Measurements from ENCODE around the gene CAMKK1. TPM values are rescaled to one million over a fixed set of nuclear protein-coding genes. Genes with fewer than 3 reads are reported as not detected.

The CAMKK1 gene
- total and polyA plus RNA-seq, 9 of the 15 experiments (the other 6 are each of a cell fraction or from before 2014, with no cell fraction given) = 0.34 to 7.5 (median 4.9) TPM

DNA sequence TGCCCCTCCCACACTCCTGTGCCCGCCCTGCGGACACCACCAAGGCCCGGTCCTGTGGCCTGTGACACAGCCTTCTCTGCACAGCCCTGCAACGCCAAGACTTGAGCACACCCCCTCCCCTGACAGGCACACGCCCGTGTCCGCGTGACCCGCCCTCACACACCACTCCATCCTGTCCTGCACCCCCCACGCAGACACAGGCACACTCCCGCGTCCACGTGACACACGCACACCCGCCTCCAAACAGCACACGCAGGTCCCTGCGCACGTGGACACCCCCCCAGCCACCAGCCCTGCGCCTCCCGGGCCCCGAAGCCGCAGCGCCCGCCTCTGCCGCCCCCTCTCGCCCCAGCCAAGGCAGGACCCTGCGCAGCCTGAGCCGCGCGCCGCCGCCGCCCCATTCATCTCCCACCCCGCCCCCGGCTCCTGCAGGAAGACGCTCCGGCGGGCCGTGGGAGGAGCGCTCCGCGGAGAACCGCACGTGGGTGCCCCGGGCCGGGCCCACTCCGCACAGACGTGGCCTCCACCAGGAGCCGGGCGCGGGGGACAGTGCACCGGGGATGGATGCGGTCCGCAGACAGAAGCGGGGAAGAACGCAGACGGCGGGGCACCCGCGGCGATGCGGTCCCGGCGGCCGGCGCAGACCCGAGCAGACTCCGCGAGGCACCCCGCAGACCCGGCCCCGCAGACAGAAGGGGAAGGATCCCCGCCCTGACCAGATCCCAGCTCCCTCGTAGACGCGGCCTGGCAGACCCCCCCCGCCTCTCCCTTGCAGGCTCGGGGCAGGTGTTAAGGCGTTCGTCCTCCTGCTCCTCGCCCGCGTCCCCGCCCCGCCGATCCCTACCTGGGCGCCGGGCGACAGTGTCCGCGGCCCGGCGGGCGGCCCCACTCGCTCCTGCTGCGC, 506 bp downstream of the CAMKK1 start:
- H3K4me2 ChIP-seq (ENCODE audit: insufficient read depth, low read length) = peak overlapping the region; percentile 78
- H2AFZ ChIP-seq (ENCODE audit: low read depth, low read length) = peak overlapping the region; percentile 63
- peak overlapping the region; percentile 46 to 90; a peak in 3 of 4 replicates for H3K9ac ChIP-seq (ENCODE audit: insufficient read depth in 1 of 2, low read depth in 2 of 2, low read length in 2 of 2)
- in situ Hi-C loops (cut with MboI) = no loop called here
- DNase-seq (ENCODE audit: extremely low read depth in 1 of 4, low spot score in 3 of 4) (peak; percentile 46 to 66 (median 63)), FAIRE-seq (no peak), ATAC-seq (peak; percentile 43)
- peaks cover 33 to 70% of the 10 kb centered on the region in 2 experiments for H3K4me1 ChIP-seq (replicated peaks in 1 of 2; ENCODE audit: control insufficient read depth in 2 of 2, insufficient read depth in 2 of 2, low read length in 2 of 2)
- H3K4me3 ChIP-seq = peak overlapping the region; percentile 61
- H3K27ac ChIP-seq (ENCODE audit: extremely low read depth, low read depth, low read length) = peak overlapping the region; percentile 48; the same call in 1 of the 3 replicates
- H3K9me3 ChIP-seq (replicated peaks; ENCODE audit: control insufficient read depth, insufficient read depth, low read depth, low read length) = no peaks in the 10 kb centered on the region
- H3K27me3 ChIP-seq (ENCODE audit: control insufficient read depth in 2 of 2, insufficient read depth in 2 of 2, low read length in 2 of 2) = no peaks in the 10 kb centered on the region
- peaks cover 33% of the 10 kb centered on the region for H3K79me2 ChIP-seq (ENCODE audit: control insufficient read depth, insufficient read depth, low read length)
- H3K9me1 ChIP-seq (ENCODE audit: control insufficient read depth, insufficient read depth, low read length) = no peaks in the 10 kb centered on the region
- under 1% methylated on average over 36 of the region's 96 CpGs for WGBS (ENCODE audit: insufficient coverage, low coverage, missing lambda C conversion rate)
- no peaks in the 10 kb centered on the region for H4K20me1 ChIP-seq (replicated peaks; ENCODE audit: control insufficient read depth, insufficient read depth, low read length)
- H3K36me3 ChIP-seq (ENCODE audit: control insufficient read depth, insufficient read depth, low read length) = no peaks in the 10 kb centered on the region
- BruUV-seq (replicated peaks) = no TSS peak
- ChIA-PET POLR2A (interaction anchor here (0.7 to 2.5 kb wide), 2 partner anchors 22 to 229 kb away, joined by 3 to 9 read pairs; no protein-coding TSS in a partner anchor), CTCF (ENCODE audit: low intra/inter-chr PET ratio) (interaction anchor here (0.7 kb wide), 1 partner anchor 115 kb away, joined by 3 read pairs; no protein-coding TSS in a partner anchor)
- intact Hi-C loops (cut with micrococcal nuclease) = no loop called here
- TF ChIP-seq HCFC1 (IDR thresholded peaks at IDR 0.05; ENCODE audit: low read depth, low read length) = no peak
- no peak for TF ChIP-seq CREB1 (IDR thresholded peaks at IDR 0.05)
- peak; percentile 49 for TF ChIP-seq CREB1 (CRISPR knock-in tag; IDR thresholded peaks at IDR 0.05)
- peak; percentile 2 for TF ChIP-seq PCBP1 (IDR thresholded peaks at IDR 0.05; ENCODE audit: low read depth, low read length, poor library complexity, severe bottlenecking)
- peak; percentile 70; the same call in 1 of the 2 replicates for TF ChIP-seq RAD51 (IDR thresholded peaks at IDR 0.05; ENCODE audit: borderline replicate concordance, low read depth)
- TF ChIP-seq CLOCK (CRISPR knock-in tag; IDR thresholded peaks at IDR 0.05; ENCODE audit: borderline replicate concordance) = peak; percentile 94
- TF ChIP-seq ZSCAN29 (IDR thresholded peaks at IDR 0.05) = peak; percentile 72
- TF ChIP-seq, protein P1, sequence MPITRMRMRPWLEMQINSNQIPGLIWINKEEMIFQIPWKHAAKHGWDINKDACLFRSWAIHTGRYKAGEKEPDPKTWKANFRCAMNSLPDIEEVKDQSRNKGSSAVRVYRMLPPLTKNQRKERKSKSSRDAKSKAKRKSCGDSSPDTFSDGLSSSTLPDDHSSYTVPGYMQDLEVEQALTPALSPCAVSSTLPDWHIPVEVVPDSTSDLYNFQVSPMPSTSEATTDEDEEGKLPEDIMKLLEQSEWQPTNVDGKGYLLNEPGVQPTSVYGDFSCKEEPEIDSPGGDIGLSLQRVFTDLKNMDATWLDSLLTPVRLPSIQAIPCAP (CRISPR knock-in tag; IDR thresholded peaks at IDR 0.05; ENCODE audit: borderline replicate concordance) = no peak
- TF ChIP-seq, protein P2, sequence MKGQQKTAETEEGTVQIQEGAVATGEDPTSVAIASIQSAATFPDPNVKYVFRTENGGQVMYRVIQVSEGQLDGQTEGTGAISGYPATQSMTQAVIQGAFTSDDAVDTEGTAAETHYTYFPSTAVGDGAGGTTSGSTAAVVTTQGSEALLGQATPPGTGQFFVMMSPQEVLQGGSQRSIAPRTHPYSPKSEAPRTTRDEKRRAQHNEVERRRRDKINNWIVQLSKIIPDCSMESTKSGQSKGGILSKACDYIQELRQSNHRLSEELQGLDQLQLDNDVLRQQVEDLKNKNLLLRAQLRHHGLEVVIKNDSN (CRISPR knock-in tag; IDR thresholded peaks at IDR 0.05) = peak; percentile 88
- TF ChIP-seq, protein P3, sequence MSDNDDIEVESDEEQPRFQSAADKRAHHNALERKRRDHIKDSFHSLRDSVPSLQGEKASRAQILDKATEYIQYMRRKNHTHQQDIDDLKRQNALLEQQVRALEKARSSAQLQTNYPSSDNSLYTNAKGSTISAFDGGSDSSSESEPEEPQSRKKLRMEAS (CRISPR knock-in tag; IDR thresholded peaks at IDR 0.05) = peak; percentile 94
- peak; percentile 15; the same call in 1 of the 2 replicates for TF ChIP-seq GMEB1 (CRISPR knock-in tag; IDR thresholded peaks at IDR 0.05)
- peak; percentile 71; the same call in 1 of the 2 replicates for TF ChIP-seq HES1 (IDR thresholded peaks at IDR 0.05; ENCODE audit: low read depth)
- TF ChIP-seq BHLHE40 (IDR thresholded peaks at IDR 0.05; ENCODE audit: low read length) = peak; percentile 86
